ENCODE measurements around the gene AQP12A. TPM values are rescaled to one million over a fixed set of nuclear protein-coding genes. Genes with fewer than 3 reads are reported as not detected.
A peak's percentile ranks its signal among the peaks of the same experiment; 100 is the strongest.

AQP12A gene
- total and polyA plus RNA-seq, 3 experiments from 2014 or later, result not detected

DNA sequence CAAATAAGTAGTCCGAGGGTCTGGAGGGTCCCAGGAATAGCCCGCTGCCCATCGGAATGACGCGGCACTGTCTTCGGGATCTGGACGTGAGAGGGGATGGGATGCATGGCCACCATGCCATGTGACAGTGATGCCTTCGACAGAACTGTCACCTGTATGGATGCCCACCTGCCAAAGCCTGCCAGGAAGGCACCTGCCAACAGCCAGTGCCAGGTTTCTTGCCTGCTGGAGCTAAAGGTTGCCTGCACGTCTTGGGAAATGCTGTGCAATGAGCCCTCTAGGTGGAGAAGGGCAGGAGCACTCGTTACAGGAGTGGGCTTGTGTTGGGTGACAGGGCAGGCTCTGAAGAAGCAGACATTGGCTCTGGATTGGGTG is 45.9 kb upstream of the AQP12A start:
- peaks cover 5 to 27% of the 10 kb centered on the region in 2 donors for H3K27me3 Mint-ChIP-seq
- peaks cover 0 to 15% (median 9%) of the 10 kb centered on the region in 3 donors for H3K4me1 Mint-ChIP-seq
- no peaks in the 10 kb centered on the region for H3K9me3 Mint-ChIP-seq
- Histone ChIP-seq H3K36me3 (ENCODE audit: insufficient read depth, low read length) (no peaks in the 10 kb centered on the region), H3K4me3 (ENCODE audit: low read length) (peak overlapping the region; percentile 45), H3K27me3 (ENCODE audit: insufficient read depth, low read length, poor library complexity, severe bottlenecking) (no peaks in the 10 kb centered on the region), H3K4me1 (ENCODE audit: insufficient read depth, low read length) (peaks cover 5% of the 10 kb centered on the region), H3K9me3 (ENCODE audit: low read length) (no peaks in the 10 kb centered on the region), H3K27ac (ENCODE audit: low read depth, low read length) (peak overlapping the region; percentile 16)
- no peaks in the 10 kb centered on the region for H3K36me3 Mint-ChIP-seq
- no peak for DNase-seq
- ChIA-PET CTCF (no interaction called here), POLR2A (no interaction called here)
- peak overlapping the region; percentile 13 to 76 (median 55) for H3K4me3 Mint-ChIP-seq
- H3K27ac Mint-ChIP-seq, result peak overlapping the region; percentile 19 to 97 (median 92)

DNA sequence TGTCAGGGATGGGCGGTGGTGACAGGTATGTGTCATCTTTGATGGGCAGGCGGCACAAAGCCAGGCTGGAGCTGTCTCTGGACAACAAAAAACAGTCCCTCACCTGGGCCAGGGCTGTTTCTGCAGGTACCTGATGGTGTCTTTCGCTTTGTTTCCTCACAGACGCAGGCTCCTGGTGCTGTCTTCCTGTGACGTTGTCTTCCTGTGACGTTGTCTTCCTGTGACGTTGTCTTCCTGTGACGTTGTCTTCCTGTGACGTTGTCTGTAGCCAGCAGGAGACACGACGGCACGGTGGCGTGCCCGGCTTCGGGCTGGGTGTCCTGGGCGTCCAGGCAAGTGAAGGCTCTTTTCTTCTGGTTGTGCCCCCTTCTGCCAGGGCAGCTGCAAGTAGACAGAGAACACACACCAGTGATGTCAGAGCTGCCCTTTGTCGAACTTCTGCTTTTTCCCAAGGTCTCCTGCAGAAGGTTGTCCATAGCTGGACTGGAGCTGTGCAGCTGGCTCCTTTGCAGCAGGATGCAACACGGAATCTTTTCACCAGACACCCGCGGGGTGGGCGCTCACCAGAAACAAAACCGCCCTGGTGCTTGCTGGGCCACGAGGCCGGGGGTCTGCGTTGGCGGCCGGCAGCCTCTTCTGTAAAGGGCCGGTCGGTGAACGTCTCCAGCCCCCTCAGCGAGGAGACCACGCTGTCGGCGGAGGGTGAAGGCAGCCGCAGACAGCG is 45.3 kb upstream of the AQP12A start:
- Histone ChIP-seq H3K4me1 (ENCODE audit: insufficient read depth, low read length) (peaks cover 5% of the 10 kb centered on the region), H3K27ac (ENCODE audit: low read depth, low read length) (peak overlapping the region; percentile 16), H3K9me3 (ENCODE audit: low read length) (no peaks in the 10 kb centered on the region), H3K4me3 (ENCODE audit: low read length) (peak overlapping the region; percentile 45), H3K36me3 (ENCODE audit: insufficient read depth, low read length) (no peaks in the 10 kb centered on the region), H3K27me3 (ENCODE audit: insufficient read depth, low read length, poor library complexity, severe bottlenecking) (no peaks in the 10 kb centered on the region)
- H3K27me3 Mint-ChIP-seq, result peaks cover 8 to 27% of the 10 kb centered on the region in 2 donors
- peak; percentile 18 to 69 (median 54) for DNase-seq
- peaks cover 0 to 15% (median 9%) of the 10 kb centered on the region in 3 donors for H3K4me1 Mint-ChIP-seq
- H3K9me3 Mint-ChIP-seq, result no peaks in the 10 kb centered on the region
- ChIA-PET POLR2A (no interaction called here), CTCF (no interaction called here)
- H3K36me3 Mint-ChIP-seq, result no peaks in the 10 kb centered on the region
- H3K27ac Mint-ChIP-seq, result peak overlapping the region; percentile 19 to 97 (median 92)
- peak overlapping the region; percentile 13 to 76 (median 55) for H3K4me3 Mint-ChIP-seq

DNA sequence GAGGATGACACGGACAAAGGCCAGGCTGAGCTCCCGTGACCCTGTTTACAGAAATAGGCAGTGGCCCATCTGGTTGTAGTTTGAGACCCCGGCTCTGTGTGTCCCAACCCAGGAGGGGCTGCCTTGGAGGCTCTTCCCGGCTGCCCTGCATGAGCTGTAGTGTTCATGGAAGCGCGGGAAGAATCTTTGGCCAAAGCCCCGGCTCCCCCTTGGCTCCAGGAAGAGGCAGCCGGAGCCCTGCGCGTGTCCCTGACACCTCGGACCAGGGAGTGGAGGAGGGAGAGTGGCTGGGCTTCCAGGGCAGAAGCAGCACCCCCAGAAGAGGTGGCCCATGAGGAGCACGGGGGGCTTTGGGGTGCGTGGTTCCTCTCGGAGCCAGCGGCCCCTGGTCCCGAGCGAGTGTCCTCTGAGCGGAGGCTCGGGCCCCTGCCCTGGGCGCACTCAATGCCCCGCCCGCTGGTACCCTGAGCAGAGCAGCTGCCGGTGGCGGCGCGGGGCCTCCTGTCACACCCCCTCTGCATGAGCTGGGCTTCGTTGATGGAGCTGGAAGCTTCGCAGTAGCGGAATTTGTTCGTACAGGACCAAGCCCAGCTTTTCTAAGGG is 44.7 kb upstream of the AQP12A start:
- Mint-ChIP-seq H3K4me3 (peak overlapping the region in 1 of 7 donors; percentile 35), H3K36me3 (no peaks in the 10 kb centered on the region), H3K27me3 (peaks cover 12 to 27% of the 10 kb centered on the region in 2 donors), H3K4me1 (peaks cover 0 to 15% (median 9%) of the 10 kb centered on the region in 3 donors), H3K9me3 (no peaks in the 10 kb centered on the region), H3K27ac (peak overlapping the region in 2 of 8 donors; percentile 24 to 97)
- H3K36me3 ChIP-seq (ENCODE audit: insufficient read depth, low read length), result no peaks in the 10 kb centered on the region
- H3K9me3 ChIP-seq (ENCODE audit: low read length), result no peaks in the 10 kb centered on the region
- peaks cover 3% of the 10 kb centered on the region for H3K27me3 ChIP-seq (ENCODE audit: insufficient read depth, low read length, poor library complexity, severe bottlenecking)
- H3K4me3 ChIP-seq (ENCODE audit: low read length), result no peak overlapping the region
- peak in 1 of 5 donors; percentile 39 for DNase-seq
- peaks cover 5% of the 10 kb centered on the region for H3K4me1 ChIP-seq (ENCODE audit: insufficient read depth, low read length)
- CTCF ChIA-PET, result no interaction called here
- no peak overlapping the region for H3K27ac ChIP-seq (ENCODE audit: low read depth, low read length)
- POLR2A ChIA-PET, result no interaction called here

DNA sequence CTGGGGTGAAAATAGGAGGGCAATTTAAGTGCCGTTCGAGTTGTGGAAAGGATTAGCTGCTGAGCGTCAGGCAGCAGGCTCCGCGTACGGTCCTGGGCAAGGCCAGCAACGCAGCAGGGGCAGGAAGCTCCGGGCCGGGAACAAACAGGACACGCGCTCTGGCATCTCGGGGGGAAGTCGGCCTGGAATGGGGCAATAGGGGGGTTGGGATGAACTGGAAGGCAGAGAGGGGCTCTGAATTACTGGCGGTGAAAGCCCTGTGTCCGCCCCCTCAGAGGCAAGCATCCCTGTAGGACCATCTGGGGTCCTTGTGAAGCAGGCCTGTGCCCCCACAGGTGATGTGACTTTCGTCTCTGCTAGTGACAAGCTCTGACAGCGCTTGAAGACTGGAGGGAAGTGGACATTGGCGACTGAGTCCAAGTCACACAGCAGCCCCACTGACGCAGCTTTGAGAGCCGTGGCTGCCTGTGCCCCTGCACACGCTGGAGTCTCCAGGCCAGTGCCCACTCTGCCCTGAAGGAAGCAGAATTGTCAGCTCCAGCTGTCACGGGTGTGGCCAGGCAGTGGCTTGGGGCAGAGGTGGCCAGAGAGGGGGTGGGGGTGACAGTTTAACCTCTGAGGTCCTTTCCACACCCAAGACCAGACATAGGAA is 44.0 kb upstream of the AQP12A start:
- DNase-seq, result no peak
- H3K36me3 ChIP-seq (ENCODE audit: insufficient read depth, low read length), result no peaks in the 10 kb centered on the region
- H3K9me3 ChIP-seq (ENCODE audit: low read length), result no peaks in the 10 kb centered on the region
- H3K4me3 ChIP-seq (ENCODE audit: low read length), result no peak overlapping the region
- Mint-ChIP-seq H3K9me3 (no peaks in the 10 kb centered on the region), H3K4me1 (peaks cover 0 to 15% (median 9%) of the 10 kb centered on the region in 3 donors), H3K27me3 (peaks cover 12 to 31% of the 10 kb centered on the region in 2 donors), H3K27ac (peak overlapping the region in 6 of 8 donors; percentile 12 to 86 (median 62)), H3K4me3 (peak overlapping the region in 1 of 7 donors; percentile 35), H3K36me3 (no peaks in the 10 kb centered on the region)
- ChIA-PET POLR2A (no interaction called here), CTCF (no interaction called here)
- no peak overlapping the region for H3K27ac ChIP-seq (ENCODE audit: low read depth, low read length)
- H3K4me1 ChIP-seq (ENCODE audit: insufficient read depth, low read length), result peaks cover 5% of the 10 kb centered on the region
- peaks cover 3% of the 10 kb centered on the region for H3K27me3 ChIP-seq (ENCODE audit: insufficient read depth, low read length, poor library complexity, severe bottlenecking)

DNA sequence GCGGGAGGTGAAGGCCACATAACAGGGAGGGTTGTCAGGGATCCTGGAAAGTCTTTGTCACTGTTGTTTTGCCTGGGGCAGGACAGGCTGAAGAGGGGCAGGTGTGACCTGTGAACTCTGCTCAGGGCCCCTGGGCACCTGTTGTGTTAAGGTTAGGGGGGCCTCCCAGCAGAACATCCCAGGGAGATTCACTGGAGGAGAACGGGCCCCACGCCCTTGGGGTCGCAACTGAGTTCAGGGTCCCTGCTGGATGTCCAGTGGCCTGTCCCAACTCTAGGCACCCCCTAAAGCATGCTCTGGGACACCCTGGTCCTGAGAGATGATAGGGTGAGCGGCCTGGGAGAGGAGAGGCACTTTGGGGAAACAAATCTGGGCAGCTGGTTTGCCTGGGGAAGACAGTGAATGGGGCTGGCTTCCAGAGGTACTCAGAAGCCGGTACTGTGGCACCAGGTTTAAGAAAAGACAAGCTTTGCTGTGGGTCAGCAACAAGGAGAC is 43.5 kb upstream of the AQP12A start:
- peaks cover 5% of the 10 kb centered on the region for H3K4me1 ChIP-seq (ENCODE audit: insufficient read depth, low read length)
- H3K36me3 ChIP-seq (ENCODE audit: insufficient read depth, low read length), result no peaks in the 10 kb centered on the region
- H3K4me1 Mint-ChIP-seq, result peaks cover 0 to 15% (median 9%) of the 10 kb centered on the region in 3 donors
- H3K4me3 ChIP-seq (ENCODE audit: low read length), result no peak overlapping the region
- H3K27me3 Mint-ChIP-seq, result peaks cover 12 to 32% of the 10 kb centered on the region in 2 donors
- H3K9me3 ChIP-seq (ENCODE audit: low read length), result no peaks in the 10 kb centered on the region
- ChIA-PET POLR2A (no interaction called here), CTCF (no interaction called here)
- peak overlapping the region in 6 of 8 donors; percentile 36 to 86 (median 60) for H3K27ac Mint-ChIP-seq
- H3K9me3 Mint-ChIP-seq, result no peaks in the 10 kb centered on the region
- DNase-seq, result no peak
- H3K27ac ChIP-seq (ENCODE audit: low read depth, low read length), result no peak overlapping the region
- peaks cover 3% of the 10 kb centered on the region for H3K27me3 ChIP-seq (ENCODE audit: insufficient read depth, low read length, poor library complexity, severe bottlenecking)
- H3K36me3 Mint-ChIP-seq, result no peaks in the 10 kb centered on the region
- peak overlapping the region in 1 of 7 donors; percentile 18 for H3K4me3 Mint-ChIP-seq

DNA sequence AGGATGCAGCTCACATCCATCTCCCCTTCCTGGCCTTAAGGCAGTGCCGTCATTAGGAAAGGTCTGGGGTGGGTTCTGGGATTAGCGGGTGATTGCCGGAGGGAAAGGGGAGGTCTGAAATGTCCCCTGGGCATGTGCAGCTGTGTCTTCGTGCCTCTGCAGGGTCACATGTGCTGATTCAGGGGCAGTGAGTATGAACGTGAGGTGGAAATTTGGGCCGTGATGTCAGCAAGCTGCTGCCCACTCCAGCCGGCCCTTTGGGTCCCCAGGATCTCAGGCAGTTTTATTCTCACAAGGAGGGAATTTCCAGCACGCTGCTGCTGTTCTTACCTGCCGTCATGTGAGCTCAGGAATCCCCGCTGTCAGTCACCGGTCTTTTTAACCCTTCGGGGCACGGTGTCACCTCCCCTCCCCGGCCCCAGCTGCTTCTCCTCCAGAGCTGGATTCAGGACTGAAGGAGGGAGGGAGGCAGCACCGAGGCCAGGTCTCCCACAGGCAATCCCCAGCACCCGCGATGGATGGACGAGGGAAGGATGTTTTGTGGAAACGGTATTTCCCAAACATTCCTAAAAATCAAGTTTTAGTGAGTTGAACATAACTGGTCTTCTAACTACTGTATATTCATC is 42.9 kb upstream of the AQP12A start:
- DNase-seq, result no peak
- POLR2A ChIA-PET, result no interaction called here
- peaks cover 5% of the 10 kb centered on the region for H3K4me1 ChIP-seq (ENCODE audit: insufficient read depth, low read length)
- no peaks in the 10 kb centered on the region for H3K9me3 Mint-ChIP-seq
- H3K27me3 ChIP-seq (ENCODE audit: insufficient read depth, low read length, poor library complexity, severe bottlenecking), result peaks cover 3% of the 10 kb centered on the region
- CTCF ChIA-PET, result no interaction called here
- no peak overlapping the region for H3K27ac ChIP-seq (ENCODE audit: low read depth, low read length)
- no peaks in the 10 kb centered on the region for H3K9me3 ChIP-seq (ENCODE audit: low read length)
- H3K27ac Mint-ChIP-seq, result peak overlapping the region in 5 of 8 donors; percentile 15 to 81 (median 63)
- peaks cover 0 to 15% (median 9%) of the 10 kb centered on the region in 3 donors for H3K4me1 Mint-ChIP-seq
- H3K27me3 Mint-ChIP-seq, result peaks cover 12 to 34% of the 10 kb centered on the region in 2 donors
- H3K36me3 ChIP-seq (ENCODE audit: insufficient read depth, low read length), result no peaks in the 10 kb centered on the region
- H3K4me3 Mint-ChIP-seq, result no peak overlapping the region
- no peaks in the 10 kb centered on the region for H3K36me3 Mint-ChIP-seq
- no peak overlapping the region for H3K4me3 ChIP-seq (ENCODE audit: low read length)

DNA sequence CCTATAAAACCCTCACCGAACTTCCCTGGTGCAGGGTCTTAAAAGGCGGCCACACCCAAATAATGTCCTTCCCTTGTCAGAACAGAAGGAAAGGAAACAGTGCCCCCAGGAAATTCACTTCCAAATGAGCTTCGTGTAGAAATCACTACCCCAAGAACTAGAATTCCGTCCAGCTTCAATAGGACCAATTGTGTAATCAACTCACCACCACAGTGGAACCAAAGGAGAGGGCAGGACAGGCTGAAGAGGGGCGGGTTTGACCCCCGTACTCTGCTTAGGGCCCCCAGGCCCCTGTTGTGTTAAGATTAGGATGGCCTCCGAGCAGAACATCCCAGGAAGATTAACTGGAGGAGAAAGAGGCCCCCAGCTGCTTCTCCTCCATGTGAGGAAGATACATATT is 42.3 kb upstream of the AQP12A start:
- H3K36me3 ChIP-seq (ENCODE audit: insufficient read depth, low read length), result no peaks in the 10 kb centered on the region
- H3K9me3 ChIP-seq (ENCODE audit: low read length), result no peaks in the 10 kb centered on the region
- POLR2A ChIA-PET, result no interaction called here
- H3K4me3 ChIP-seq (ENCODE audit: low read length), result no peak overlapping the region
- H3K9me3 Mint-ChIP-seq, result no peaks in the 10 kb centered on the region
- DNase-seq, result no peak
- no peak overlapping the region for H3K27ac ChIP-seq (ENCODE audit: low read depth, low read length)
- CTCF ChIA-PET, result no interaction called here
- peaks cover 3% of the 10 kb centered on the region for H3K27me3 ChIP-seq (ENCODE audit: insufficient read depth, low read length, poor library complexity, severe bottlenecking)
- H3K4me3 Mint-ChIP-seq, result no peak overlapping the region
- peak overlapping the region in 4 of 8 donors; percentile 47 to 63 (median 54) for H3K27ac Mint-ChIP-seq
- no peaks in the 10 kb centered on the region for H3K36me3 Mint-ChIP-seq
- H3K4me1 ChIP-seq (ENCODE audit: insufficient read depth, low read length), result peaks cover 5% of the 10 kb centered on the region
- peaks cover 0 to 15% (median 9%) of the 10 kb centered on the region in 3 donors for H3K4me1 Mint-ChIP-seq
- H3K27me3 Mint-ChIP-seq, result peaks cover 11 to 35% of the 10 kb centered on the region in 2 donors
